ENCODE results near the gene ATP1B3.

ATP1B3 gene

GRCh38 chr3:141859651-141860050, 16.8 kb upstream of the ATP1B3 start:
- in situ Hi-C loops (cut with HindIII; ENCODE audit: low sequenced_read_pairs) = loop anchor here (5.0 kb wide), 1 partner anchor 92 kb away; no protein-coding TSS in a partner anchor
- H3K4me3 ChIP-seq (ENCODE audit: low read depth, low read length) = no peak overlapping the region
- no peak for TF ChIP-seq CTCF (IDR thresholded peaks at IDR 0.05; ENCODE audit: low read depth, low read length, missing control alignments)
- no peak for DNase-seq (ENCODE audit: low read depth)

GRCh38 chr3:141860086-141860669, 16.3 kb upstream of the ATP1B3 start:
- DNase-seq (ENCODE audit: low read depth) = no peak
- in situ Hi-C loops (cut with HindIII; ENCODE audit: low sequenced_read_pairs) = loop anchor here (5.0 kb wide), 1 partner anchor 93 kb away; no protein-coding TSS in a partner anchor
- H3K4me3 ChIP-seq (ENCODE audit: low read depth, low read length) = no peak overlapping the region
- no peak for TF ChIP-seq CTCF (IDR thresholded peaks at IDR 0.05; ENCODE audit: low read depth, low read length, missing control alignments)

GRCh38 chr3:141860766-141861513, 15.5 kb upstream of the ATP1B3 start:
- no peak overlapping the region for H3K4me3 ChIP-seq (ENCODE audit: low read depth, low read length)
- in situ Hi-C loops (cut with HindIII; ENCODE audit: low sequenced_read_pairs) = loop anchor here (5.0 kb wide), 1 partner anchor 94 kb away; no protein-coding TSS in a partner anchor
- TF ChIP-seq CTCF (IDR thresholded peaks at IDR 0.05; ENCODE audit: low read depth, low read length, missing control alignments) = no peak
- DNase-seq (ENCODE audit: low read depth) = no peak

GRCh38 chr3:141862279-141862816, 14.1 kb upstream of the ATP1B3 start:
- TF ChIP-seq CTCF (IDR thresholded peaks at IDR 0.05; ENCODE audit: low read depth, low read length, missing control alignments) = no peak
- in situ Hi-C loops (cut with HindIII; ENCODE audit: low sequenced_read_pairs) = loop anchor here (5.0 kb wide), 1 partner anchor 95 kb away; no protein-coding TSS in a partner anchor
- H3K4me3 ChIP-seq (ENCODE audit: low read depth, low read length) = no peak overlapping the region
- no peak for DNase-seq (ENCODE audit: low read depth)

- TF ChIP-seq CTCF (IDR thresholded peaks at IDR 0.05; ENCODE audit: low read depth, low read length, missing control alignments) = no peak
- no peak overlapping the region for H3K4me3 ChIP-seq (ENCODE audit: low read depth, low read length)
- no peak for DNase-seq (ENCODE audit: low read depth)
- in situ Hi-C loops (cut with HindIII; ENCODE audit: low sequenced_read_pairs) = loop anchor here (5.0 kb wide), 1 partner anchor 96 kb away; no protein-coding TSS in a partner anchor
Observed at GRCh38 chr3:141863491-141863890, 13.0 kb upstream of the ATP1B3 start.

GRCh38 chr3:141864281-141864970, 12.0 kb upstream of the ATP1B3 start:
- in situ Hi-C loops (cut with HindIII; ENCODE audit: low sequenced_read_pairs) = loop anchor here (5.0 kb wide), 1 partner anchor 97 kb away; no protein-coding TSS in a partner anchor
- H3K4me3 ChIP-seq (ENCODE audit: low read depth, low read length) = no peak overlapping the region

More at GRCh38 chr3:141864281-141864970, 12.0 kb upstream of the ATP1B3 start:
- no peak for DNase-seq (ENCODE audit: low read depth)
- TF ChIP-seq CTCF (IDR thresholded peaks at IDR 0.05; ENCODE audit: low read depth, low read length, missing control alignments) = no peak

Measured in astrocyte of the cerebellum (primary cell).